Heart left ventricle (tissue), 16 donors: Measurements from ENCODE around the gene PLOD1. TPM values are rescaled to one million over a fixed set of nuclear protein-coding genes. Genes with fewer than 3 reads are reported as not detected.
A peak's percentile ranks its signal among the peaks of the same experiment; 100 is the strongest.

Experiments used
- ATAC-seq, 4 donors: fragments of 200-7000 bp; cut with Tn5 transposase; one replicate each; pipeline ENCODE4 v1.9.1; 2020 to 2022; ENCODE audit warnings: moderate library complexity in 4 of 4, mild to moderate bottlenecking in 3 of 4, moderate number of reproducible peaks in 1 of 4
- DNase-seq, 5 donors: peaks; one replicate each; pipeline ENCODE4 v3.0.0-alpha.2; 2020
- H3K27ac ChIP-seq, 12 donors: fragments of 200-600 bp; sonication (generic) in 4 of 12; one replicate each; pipeline versions ENCODE4 v1.5.0 to v1.8.0; 2016 to 2022; ENCODE audit warnings: mild to moderate bottlenecking in 2 of 12
- H3K27me3 ChIP-seq, 9 donors: fragments of 200-600 bp; sonication (generic) in 2 of 9; one replicate each; pipeline versions ENCODE4 v1.5.1 to v1.8.0; 2016 to 2022; ENCODE audit warnings: mild to moderate bottlenecking in 3 of 9
- H3K36me3 ChIP-seq, 9 donors: fragments of 200-600 bp; sonication (generic) in 2 of 9; one replicate each; pipeline versions ENCODE4 v1.5.0 to v1.8.0; 2018 to 2022; ENCODE audit warnings: mild to moderate bottlenecking in 2 of 9
- H3K4me1 ChIP-seq, 12 donors: fragments of 200-600 bp; sonication (generic) in 4 of 12; one replicate each; pipeline versions ENCODE4 v1.5.0 to v1.8.0; 2016 to 2022; ENCODE audit warnings: mild to moderate bottlenecking in 3 of 12
- H3K4me3 ChIP-seq, 12 donors: fragments of 200-600 bp; sonication (generic) in 4 of 12; one replicate each; pipeline versions ENCODE4 v1.5.0 to v1.8.0; 2017 to 2022; ENCODE audit warnings: mild to moderate bottlenecking in 9 of 12, moderate library complexity in 4 of 12
- H3K9me3 ChIP-seq, 12 donors: fragments of 200-600 bp; sonication (generic) in 4 of 12; one replicate each; pipeline versions ENCODE4 v1.5.0 to v1.8.0; 2016 to 2022; ENCODE audit warnings: mild to moderate bottlenecking in 1 of 12
- POLR2A ChIP-seq, 2 donors: fragments of 450-650 bp; IDR thresholded peaks; one replicate each; pipeline ENCODE4 v1.6.1; 2017; ENCODE audit warnings: antibody characterized with exemption in 2 of 2, mild to moderate bottlenecking in 2 of 2, moderate library complexity in 2 of 2
- WGBS, 4 donors: extraction: QIAGEN DNeasy Blood & Tissue Kit in 2 of 4; methylation state at CpG; one replicate each; pipeline versions ENCODE4 v1.1.5 to v1.1.7; 2013 to 2018; 5-methylcytosine and 5-hydroxymethylcytosine counted together
- intact Hi-C, 10 donors: fragments of 100-400 bp; cut with DNase I; formaldehyde crosslinking; loops; one replicate each; pipeline versions ENCODE4 v1.11.1 to v1.14.2; 2022
- polyA plus RNA-seq, 2 donors: library from polyadenylated mRNA; stranded (reverse); fragments of 200-250 nt; gene quantifications; one replicate each; pipeline ENCODE4 v1.2.3, GENCODE V29; 2013
- total RNA-seq, 9 donors: library from RNA; depleted of rRNA in 2 of 9; stranded (reverse); fragments of >200 nt in 2 of 9; fragmentation: NEBNext Ultra II Directional in 3 of 9; extraction: Animal tissue kit (Norgen Biotek cat#: 25700) in 3 of 9; gene quantifications; one replicate each; pipeline versions ENCODE4 v1.1.0 to v1.2.4, GENCODE V29; 2016 to 2023
- TF ChIP-seq, protein P1 (sequence below), 12 donors: fragments of 200-600 bp; sonication (generic) in 4 of 12; IDR thresholded peaks; one replicate each; pipeline versions ENCODE4 v1.5.0 to v1.8.0; 2018 to 2022; ENCODE audit warnings: antibody characterized with exemption in 12 of 12, mild to moderate bottlenecking in 5 of 12
- donor health status: ischemic (EF 13 %, LVEDD 7.1; RV severe dilation, severe dysfunction).
- donor health status: healthy with polysubstance abuse.
- donor health status: DM: no; HTN: yes; CAD: no.
- donor health status: DM: no; HTN: no; CAD: no.
- donor health status: ischemic (EF 25% LVEDD 6.9; RV normal size, moderate dysfunction).
- donor health status: ischemic (EF 25% LVEDD 5.7; RV mildly dilated, moderate dysfunction).
- donor health status: healthy.
- donor health status: DM: yes; HTN: yes; CAD: no.
- donor health status: ischemic (EF 35%, LVEDD 5.7; RV mildly dilated, moderate dysfunction).
- donor health status: nonischemic (EF 11% LVEDD 7.7; RV severe dilation, severe dysfunction).
- donor health status: DM: yes; HTN: yes; CAD: no.
- donor health status: PGD.
- donor health status: ischemic (EF 29% LVEDD 5.4; RV normal size, mild dysfunction).
- donor health status: nonischemic (EF 23%, LVEDD 6.1; RV moderate dilation, normal function).

Gene PLOD1
- total and polyA plus RNA-seq, 11 donors = 37.5 to 108 (median 50.1) TPM

DNA sequence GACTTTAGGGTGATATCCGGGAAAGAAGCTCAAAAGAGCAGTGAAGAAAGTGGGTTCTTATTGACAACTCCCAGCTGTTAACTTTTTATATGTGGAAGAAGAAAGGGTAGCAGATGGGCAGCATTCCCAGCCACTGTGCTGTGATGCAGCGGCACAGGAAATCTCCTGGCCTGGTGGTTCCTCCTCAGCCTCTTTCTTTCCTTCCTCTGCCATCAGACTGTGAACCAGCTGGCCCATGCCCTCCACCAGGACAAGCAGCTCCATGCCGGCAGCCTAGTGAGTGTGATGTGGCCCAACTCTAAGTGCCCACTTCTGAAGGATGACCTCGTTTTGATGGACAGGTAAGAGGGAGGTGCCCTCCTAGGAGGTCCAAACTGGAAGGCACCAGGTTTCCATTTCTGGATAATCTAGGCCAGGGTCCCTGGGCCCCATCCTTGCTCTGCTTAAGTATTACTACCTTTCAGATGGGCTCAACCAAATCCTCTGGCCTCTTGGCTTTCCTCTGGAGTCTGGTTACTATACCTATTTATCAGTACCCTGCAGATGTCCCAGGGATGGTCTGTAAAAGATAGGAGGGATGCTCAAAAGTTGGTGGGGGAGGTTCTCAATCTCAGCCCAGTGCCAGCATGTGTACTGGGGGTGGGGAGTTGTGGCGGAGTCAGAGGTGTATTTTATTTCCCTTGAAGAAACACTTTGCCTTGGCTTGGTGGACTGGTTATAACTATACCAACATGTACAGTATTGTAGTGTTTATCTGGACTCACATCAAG, 62.7 kb downstream of the PLOD1 start:
- H3K4me1 ChIP-seq = peaks cover 0 to 15% (median 0%) of the 10 kb centered on the region in 12 donors
- no peak for DNase-seq
- intact Hi-C loops = no loop called here
- H3K27ac ChIP-seq = peak overlapping the region in 7 of 12 donors; percentile 22 to 99 (median 98)
- peaks cover 2 to 100% (median 99%) of the 10 kb centered on the region in 9 donors for H3K36me3 ChIP-seq
- WGBS, 4 donors = 70 to 83% (median 76%) methylated on average over 4 to 5 of the region's 5 CpGs
- TF ChIP-seq, protein P1, sequence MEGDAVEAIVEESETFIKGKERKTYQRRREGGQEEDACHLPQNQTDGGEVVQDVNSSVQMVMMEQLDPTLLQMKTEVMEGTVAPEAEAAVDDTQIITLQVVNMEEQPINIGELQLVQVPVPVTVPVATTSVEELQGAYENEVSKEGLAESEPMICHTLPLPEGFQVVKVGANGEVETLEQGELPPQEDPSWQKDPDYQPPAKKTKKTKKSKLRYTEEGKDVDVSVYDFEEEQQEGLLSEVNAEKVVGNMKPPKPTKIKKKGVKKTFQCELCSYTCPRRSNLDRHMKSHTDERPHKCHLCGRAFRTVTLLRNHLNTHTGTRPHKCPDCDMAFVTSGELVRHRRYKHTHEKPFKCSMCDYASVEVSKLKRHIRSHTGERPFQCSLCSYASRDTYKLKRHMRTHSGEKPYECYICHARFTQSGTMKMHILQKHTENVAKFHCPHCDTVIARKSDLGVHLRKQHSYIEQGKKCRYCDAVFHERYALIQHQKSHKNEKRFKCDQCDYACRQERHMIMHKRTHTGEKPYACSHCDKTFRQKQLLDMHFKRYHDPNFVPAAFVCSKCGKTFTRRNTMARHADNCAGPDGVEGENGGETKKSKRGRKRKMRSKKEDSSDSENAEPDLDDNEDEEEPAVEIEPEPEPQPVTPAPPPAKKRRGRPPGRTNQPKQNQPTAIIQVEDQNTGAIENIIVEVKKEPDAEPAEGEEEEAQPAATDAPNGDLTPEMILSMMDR (IDR thresholded peaks at IDR 0.05) = no peak
- TF ChIP-seq POLR2A (IDR thresholded peaks at IDR 0.05) = no peak
- no peaks in the 10 kb centered on the region for H3K27me3 ChIP-seq
- no peaks in the 10 kb centered on the region for H3K9me3 ChIP-seq
- ATAC-seq = no peak
- H3K4me3 ChIP-seq = no peak overlapping the region

DNA sequence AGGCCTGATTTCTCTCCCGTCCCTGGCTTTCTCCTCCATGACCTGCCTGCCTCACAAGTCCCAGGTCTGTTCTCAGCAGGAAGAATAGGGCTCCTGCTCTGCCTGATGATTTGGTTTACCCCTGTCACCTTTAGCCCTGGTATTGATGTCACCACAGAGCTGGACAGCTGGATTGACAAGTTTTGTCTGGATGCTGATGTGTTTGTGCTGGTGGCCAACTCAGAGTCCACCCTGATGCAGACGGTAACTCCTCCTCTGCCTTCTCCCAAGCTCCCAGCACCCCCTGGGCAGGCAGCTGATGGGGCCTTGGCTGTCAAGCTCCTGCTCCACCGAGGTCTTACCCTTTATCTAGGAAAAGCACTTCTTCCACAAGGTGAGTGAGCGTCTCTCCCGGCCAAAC, 64.1 kb downstream of the PLOD1 start:
- ATAC-seq (no peak), DNase-seq (no peak)
- H3K36me3 ChIP-seq = peaks cover 2 to 100% (median 99%) of the 10 kb centered on the region in 9 donors
- no peak overlapping the region for H3K27ac ChIP-seq
- H3K4me1 ChIP-seq = peaks cover 0 to 18% (median 0%) of the 10 kb centered on the region in 12 donors
- intact Hi-C loops = no loop called here
- TF ChIP-seq, protein P1 (IDR thresholded peaks at IDR 0.05) = no peak
- no peak for TF ChIP-seq POLR2A (IDR thresholded peaks at IDR 0.05)
- H3K9me3 ChIP-seq = no peaks in the 10 kb centered on the region
- H3K27me3 ChIP-seq = no peaks in the 10 kb centered on the region
- no peak overlapping the region for H3K4me3 ChIP-seq
- 73 to 82% (median 80%) methylated on average over 5 of the region's 5 CpGs for WGBS, 4 donors

DNA sequence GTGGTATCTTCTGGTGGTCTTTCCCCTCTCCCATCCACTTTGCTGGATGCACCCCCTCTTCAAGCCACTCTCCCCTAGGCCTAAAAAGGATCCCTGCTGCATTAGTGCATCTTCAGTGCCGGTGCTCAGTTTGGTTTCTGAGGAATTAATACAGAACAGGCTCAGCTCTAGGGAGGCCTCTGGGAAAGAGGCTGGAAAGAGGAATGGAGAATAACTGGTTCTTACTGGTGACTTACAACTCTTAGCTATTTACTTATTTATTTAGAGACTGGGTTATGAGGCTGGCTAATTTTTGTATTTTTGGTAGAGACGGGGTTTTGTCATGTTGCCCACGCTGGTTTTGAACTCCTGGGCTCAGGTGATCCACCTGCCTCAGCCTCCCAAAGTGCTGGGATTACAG, 64.7 kb downstream of the PLOD1 start:
- TF ChIP-seq, protein P1 (IDR thresholded peaks at IDR 0.05) = no peak
- TF ChIP-seq POLR2A (IDR thresholded peaks at IDR 0.05) = no peak
- ATAC-seq (no peak), DNase-seq (no peak)
- 78 to 95% (median 87%) methylated on average over 3 of the region's 3 CpGs for WGBS, 4 donors
- peaks cover 0 to 18% (median 0%) of the 10 kb centered on the region in 12 donors for H3K4me1 ChIP-seq
- intact Hi-C loops = no loop called here
- H3K27me3 ChIP-seq = no peaks in the 10 kb centered on the region
- no peaks in the 10 kb centered on the region for H3K9me3 ChIP-seq
- peak overlapping the region in 1 of 12 donors; percentile 16 for H3K27ac ChIP-seq
- H3K4me3 ChIP-seq = no peak overlapping the region
- peaks cover 2 to 100% (median 99%) of the 10 kb centered on the region in 9 donors for H3K36me3 ChIP-seq

DNA sequence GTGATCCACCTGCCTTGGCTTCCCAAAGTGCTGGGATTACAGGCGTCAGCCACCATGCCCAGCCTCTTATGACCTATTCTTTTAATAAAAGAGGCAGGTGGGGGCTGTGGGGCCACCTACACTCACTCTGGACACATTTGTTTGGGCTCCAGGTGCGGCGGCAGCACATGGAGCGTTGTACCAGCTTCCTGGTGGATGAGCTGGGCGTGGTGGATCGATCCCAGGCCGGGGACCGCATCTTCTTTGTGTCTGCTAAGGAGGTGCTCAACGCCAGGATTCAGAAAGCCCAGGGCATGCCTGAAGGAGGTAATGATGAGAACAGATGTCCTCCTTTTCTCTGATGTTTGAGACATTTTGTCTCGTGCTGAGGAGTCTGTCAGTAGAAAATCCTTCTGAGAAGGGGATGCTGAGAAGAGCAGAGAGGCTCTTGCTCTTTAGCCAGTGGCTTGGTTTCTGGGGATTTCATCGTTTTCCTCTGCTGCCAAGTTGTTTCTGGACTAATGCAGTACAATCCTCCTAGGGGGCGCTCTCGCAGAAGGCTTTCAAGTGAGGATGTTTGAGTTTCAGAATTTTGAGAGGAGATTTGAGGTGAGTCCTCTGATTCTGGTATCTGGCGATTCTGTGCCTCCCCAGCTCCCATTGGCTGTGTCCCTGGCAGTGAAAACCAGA, 66.9 kb downstream of the PLOD1 start:
- DNase-seq = no peak
- peaks cover 5 to 100% (median 100%) of the 10 kb centered on the region in 9 donors for H3K36me3 ChIP-seq
- 73 to 87% (median 80%) methylated on average over 14 of the region's 14 CpGs for WGBS, 4 donors

More for the DNA sequence above, 66.9 kb downstream of the PLOD1 start:
- Histone ChIP-seq H3K4me1 (peaks cover 0 to 25% (median 0%) of the 10 kb centered on the region in 12 donors), H3K4me3 (no peak overlapping the region), H3K27ac (peak overlapping the region in 9 of 12 donors; percentile 4 to 74 (median 34)), H3K27me3 (no peaks in the 10 kb centered on the region), H3K9me3 (no peaks in the 10 kb centered on the region)
- no peak for TF ChIP-seq POLR2A (IDR thresholded peaks at IDR 0.05)
- TF ChIP-seq, protein P1 (IDR thresholded peaks at IDR 0.05) = peak; percentile 15 to 54 (median 34)
- intact Hi-C loops = no loop called here
- ATAC-seq = peak in 1 of 4 donors; percentile 1
